Gastroesophageal sphincter (tissue), 4 donors: ENCODE results near the gene RAB3D. TPM values are rescaled to one million over a fixed set of nuclear protein-coding genes. Genes with fewer than 3 reads are reported as not detected.

Experiments used
- total RNA-seq, 4 donors: library from RNA; depleted of rRNA; stranded (reverse); fragments of >200 nt; gene quantifications; one replicate each; pipeline ENCODE4 v1.1.0, GENCODE V29; 2016

The RAB3D gene
- total RNA-seq, 4 donors from 2014 or later: 21.5 to 43.7 (median 28.0) TPM

Other genes starting within 250 kb of the RAB3D start
- gene SPC24, start 183.9 kb downstream of the RAB3D start, total RNA-seq: 1 to 10 TPM; 4.2 to 6.8 (median 5.7) TPM
- 1,000 to 10,000 TPM in 3 of 4 donors, 100 to 1,000 TPM in 1; 913 to 1,808 (median 1,065) TPM for gene KANK2, start 142.1 kb downstream of the RAB3D start, total RNA-seq
- gene ANGPTL8, start 100.0 kb downstream of the RAB3D start, total RNA-seq: 1 to 10 TPM in 1 of 4 donors, not detected in 3; 2.0 TPM
- gene DOCK6, start 77.1 kb downstream of the RAB3D start, total RNA-seq: 10 to 100 TPM; 18.5 to 43.1 (median 29.1) TPM
- gene TSPAN16, start 43.5 kb downstream of the RAB3D start, total RNA-seq: not detected
- gene TMEM205, start 6.6 kb upstream of the RAB3D start, total RNA-seq: 100 to 1,000 TPM; 165 to 262 (median 210) TPM
- 10 to 100 TPM in 3 of 4 donors, 1 to 10 TPM in 1; 6.6 to 30.0 (median 19.0) TPM for gene CCDC159, start 6.9 kb upstream of the RAB3D start, total RNA-seq
- 10 to 100 TPM; 20.5 to 57.7 (median 44.9) TPM for gene PLPPR2, start 15.8 kb upstream of the RAB3D start, total RNA-seq
- 1 to 10 TPM in 2 of 4 donors, under 1 TPM in 2; 0.62 to 2.6 (median 1.0) TPM for gene SWSAP1, start 35.0 kb upstream of the RAB3D start, total RNA-seq
- 1 to 10 TPM in 3 of 4 donors, under 1 TPM in 1; 0.62 to 5.1 (median 2.7) TPM for gene EPOR, start 44.7 kb upstream of the RAB3D start, total RNA-seq
- gene RGL3, start 79.7 kb upstream of the RAB3D start, total RNA-seq: 1 to 10 TPM in 2 of 4 donors, under 1 TPM in 2; 0.25 to 3.7 (median 1.3) TPM
- gene ODAD3, start 95.5 kb upstream of the RAB3D start, total RNA-seq: 1 to 10 TPM in 1 of 4 donors, under 1 TPM in 1, not detected in 2; 0.27 to 1.4 TPM
- gene PRKCSH, start 96.0 kb upstream of the RAB3D start, total RNA-seq: 100 to 1,000 TPM in 1 of 4 donors, 10 to 100 TPM in 3; 72.8 to 112 (median 85.8) TPM
- 1 to 10 TPM in 1 of 4 donors, under 1 TPM in 2, not detected in 1; 0.04 to 3.3 (median 0.27) TPM for gene ELAVL3, start 141.4 kb upstream of the RAB3D start, total RNA-seq
- gene ZNF653, start 166.2 kb upstream of the RAB3D start, total RNA-seq: 10 to 100 TPM in 2 of 4 donors, 1 to 10 TPM in 2; 5.1 to 20.4 (median 10.6) TPM
- gene ECSIT, start 189.5 kb upstream of the RAB3D start, total RNA-seq: 10 to 100 TPM; 50.1 to 88.3 (median 65.2) TPM
- gene CNN1, start 199.2 kb upstream of the RAB3D start, total RNA-seq: 1,000 to 10,000 TPM; 2,283 to 3,774 (median 3,072) TPM
- gene ELOF1, start 219.6 kb upstream of the RAB3D start, total RNA-seq: 10 to 100 TPM; 19.1 to 49.4 (median 32.0) TPM
- 10 to 100 TPM in 2 of 4 donors, 1 to 10 TPM in 2; 4.4 to 12.0 (median 9.8) TPM for gene ACP5, start 238.0 kb upstream of the RAB3D start, total RNA-seq